ENCODE results near the gene LRRC56. TPM values are rescaled to one million over a fixed set of nuclear protein-coding genes. Genes with fewer than 3 reads are reported as not detected.

LRRC56 gene
- total and polyA plus RNA-seq, 9 of the 15 experiments (the other 6 are each of a cell fraction or from before 2014, with no cell fraction given) = 0.03 to 4.5 (median 1.0) TPM; not detected in 1

DNA sequence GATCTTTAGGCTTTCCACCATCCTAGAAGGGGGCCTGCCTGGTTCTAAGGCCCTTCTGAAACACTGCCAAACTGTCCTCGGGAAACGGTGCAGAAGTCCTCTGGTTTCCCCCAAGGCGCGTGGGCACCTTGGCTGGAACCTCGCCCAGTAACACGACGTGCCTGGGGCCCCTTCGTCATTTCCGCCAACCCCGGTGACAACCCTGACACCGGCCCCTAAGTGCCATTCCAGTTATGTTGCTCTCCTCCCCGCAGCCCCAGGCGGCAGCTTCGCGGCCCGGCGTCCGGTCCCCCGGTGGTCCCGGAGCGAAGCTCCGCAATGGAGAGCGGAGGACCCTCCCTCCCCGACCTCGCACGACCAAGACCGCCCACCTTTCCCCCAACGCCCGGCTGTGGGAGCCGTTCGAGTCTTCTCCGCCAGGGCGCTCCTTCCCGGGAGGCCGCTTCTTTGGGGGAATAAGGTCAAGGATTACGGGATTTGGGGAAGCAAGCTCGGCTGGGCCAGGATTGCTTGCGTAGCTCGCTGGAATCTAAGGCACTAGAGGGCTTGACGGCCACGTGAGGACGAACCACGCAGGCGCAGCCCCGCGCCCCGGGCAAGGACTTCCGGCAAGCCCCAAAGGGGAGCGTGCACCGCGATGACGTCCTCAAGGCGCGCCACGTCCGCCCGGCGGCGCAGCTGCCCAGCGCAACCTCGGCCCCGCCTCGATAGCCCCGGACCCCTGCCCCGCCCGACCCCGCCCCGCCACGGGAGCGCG lies 30.9 kb upstream of the LRRC56 start (continued):
- TF ChIP-seq, protein P1, sequence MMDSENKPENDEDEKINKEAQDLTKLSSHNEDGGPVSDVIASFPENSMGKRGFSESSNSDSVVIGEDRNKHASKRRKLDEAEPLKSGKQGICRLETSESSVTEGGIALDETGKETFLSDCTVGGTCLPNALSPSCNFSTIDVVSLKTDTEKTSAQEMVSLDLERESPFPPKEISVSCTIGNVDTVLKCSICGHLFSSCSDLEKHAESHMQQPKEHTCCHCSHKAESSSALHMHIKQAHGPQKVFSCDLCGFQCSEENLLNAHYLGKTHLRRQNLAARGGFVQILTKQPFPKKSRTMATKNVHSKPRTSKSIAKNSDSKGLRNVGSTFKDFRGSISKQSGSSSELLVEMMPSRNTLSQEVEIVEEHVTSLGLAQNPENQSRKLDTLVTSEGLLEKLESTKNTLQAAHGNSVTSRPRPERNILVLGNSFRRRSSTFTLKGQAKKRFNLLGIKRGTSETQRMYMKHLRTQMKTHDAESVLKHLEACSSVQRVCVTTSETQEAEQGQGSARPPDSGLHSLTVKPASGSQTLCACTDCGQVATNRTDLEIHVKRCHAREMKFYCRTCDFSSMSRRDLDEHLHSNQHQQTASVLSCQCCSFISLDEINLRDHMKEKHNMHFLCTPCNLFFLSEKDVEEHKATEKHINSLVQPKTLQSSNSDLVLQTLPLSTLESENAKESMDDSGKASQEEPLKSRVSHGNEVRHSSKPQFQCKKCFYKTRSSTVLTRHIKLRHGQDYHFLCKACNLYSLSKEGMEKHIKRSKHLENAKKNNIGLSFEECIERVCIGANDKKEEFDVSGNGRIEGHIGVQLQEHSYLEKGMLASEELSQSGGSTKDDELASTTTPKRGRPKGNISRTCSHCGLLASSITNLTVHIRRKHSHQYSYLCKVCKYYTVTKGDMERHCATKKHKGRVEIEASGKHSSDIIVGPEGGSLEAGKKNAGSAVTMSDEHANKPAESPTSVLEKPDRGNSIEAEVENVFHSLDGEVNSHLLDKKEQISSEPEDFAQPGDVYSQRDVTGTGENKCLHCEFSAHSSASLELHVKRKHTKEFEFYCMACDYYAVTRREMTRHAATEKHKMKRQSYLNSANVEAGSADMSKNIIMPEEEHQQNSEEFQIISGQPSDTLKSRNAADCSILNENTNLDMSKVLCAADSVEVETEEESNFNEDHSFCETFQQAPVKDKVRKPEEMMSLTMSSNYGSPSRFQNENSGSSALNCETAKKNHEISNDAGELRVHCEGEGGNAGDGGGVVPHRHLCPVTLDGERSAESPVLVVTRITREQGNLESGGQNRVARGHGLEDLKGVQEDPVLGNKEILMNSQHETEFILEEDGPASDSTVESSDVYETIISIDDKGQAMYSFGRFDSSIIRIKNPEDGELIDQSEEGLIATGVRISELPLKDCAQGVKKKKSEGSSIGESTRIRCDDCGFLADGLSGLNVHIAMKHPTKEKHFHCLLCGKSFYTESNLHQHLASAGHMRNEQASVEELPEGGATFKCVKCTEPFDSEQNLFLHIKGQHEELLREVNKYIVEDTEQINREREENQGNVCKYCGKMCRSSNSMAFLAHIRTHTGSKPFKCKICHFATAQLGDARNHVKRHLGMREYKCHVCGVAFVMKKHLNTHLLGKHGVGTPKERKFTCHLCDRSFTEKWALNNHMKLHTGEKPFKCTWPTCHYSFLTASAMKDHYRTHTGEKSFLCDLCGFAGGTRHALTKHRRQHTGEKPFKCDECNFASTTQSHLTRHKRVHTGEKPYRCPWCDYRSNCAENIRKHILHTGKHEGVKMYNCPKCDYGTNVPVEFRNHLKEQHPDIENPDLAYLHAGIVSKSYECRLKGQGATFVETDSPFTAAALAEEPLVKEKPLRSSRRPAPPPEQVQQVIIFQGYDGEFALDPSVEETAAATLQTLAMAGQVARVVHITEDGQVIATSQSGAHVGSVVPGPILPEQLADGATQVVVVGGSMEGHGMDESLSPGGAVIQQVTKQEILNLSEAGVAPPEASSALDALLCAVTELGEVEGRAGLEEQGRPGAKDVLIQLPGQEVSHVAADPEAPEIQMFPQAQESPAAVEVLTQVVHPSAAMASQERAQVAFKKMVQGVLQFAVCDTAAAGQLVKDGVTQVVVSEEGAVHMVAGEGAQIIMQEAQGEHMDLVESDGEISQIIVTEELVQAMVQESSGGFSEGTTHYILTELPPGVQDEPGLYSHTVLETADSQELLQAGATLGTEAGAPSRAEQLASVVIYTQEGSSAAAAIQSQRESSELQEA (IDR thresholded peaks at IDR 0.05; ENCODE audit: low read depth) = no peak
- TF ChIP-seq, protein P2, sequence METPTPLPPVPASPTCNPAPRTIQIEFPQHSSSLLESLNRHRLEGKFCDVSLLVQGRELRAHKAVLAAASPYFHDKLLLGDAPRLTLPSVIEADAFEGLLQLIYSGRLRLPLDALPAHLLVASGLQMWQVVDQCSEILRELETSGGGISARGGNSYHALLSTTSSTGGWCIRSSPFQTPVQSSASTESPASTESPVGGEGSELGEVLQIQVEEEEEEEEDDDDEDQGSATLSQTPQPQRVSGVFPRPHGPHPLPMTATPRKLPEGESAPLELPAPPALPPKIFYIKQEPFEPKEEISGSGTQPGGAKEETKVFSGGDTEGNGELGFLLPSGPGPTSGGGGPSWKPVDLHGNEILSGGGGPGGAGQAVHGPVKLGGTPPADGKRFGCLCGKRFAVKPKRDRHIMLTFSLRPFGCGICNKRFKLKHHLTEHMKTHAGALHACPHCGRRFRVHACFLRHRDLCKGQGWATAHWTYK (CRISPR knock-in tag; IDR thresholded peaks at IDR 0.05) = peak; percentile 72; the same call in 1 of the 2 replicates
- TF ChIP-seq, protein P3, sequence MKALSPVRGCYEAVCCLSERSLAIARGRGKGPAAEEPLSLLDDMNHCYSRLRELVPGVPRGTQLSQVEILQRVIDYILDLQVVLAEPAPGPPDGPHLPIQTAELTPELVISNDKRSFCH (CRISPR knock-in tag; IDR thresholded peaks at IDR 0.05) = no peak
- TF ChIP-seq, protein P3 (tag; IDR thresholded peaks at IDR 0.05) = 0 out of 2 replicates have a peak, but pooled peaks have one; percentile 51
- TF ChIP-seq CREM (IDR thresholded peaks at IDR 0.05; ENCODE audit: low read depth) (peak; percentile 99), ZC3H8 (IDR thresholded peaks at IDR 0.05) (no peak), ZNF445 (CRISPR knock-in tag; IDR thresholded peaks at IDR 0.05; ENCODE audit: low read depth) (0 out of 2 replicates have a peak, but pooled peaks have one; percentile 8), ETV1 (tag; conservative IDR thresholded peaks at IDR 0.05; ENCODE audit: low read depth) (0 out of 2 replicates have a peak, but pooled peaks have one; percentile 26), HNRNPLL (IDR thresholded peaks at IDR 0.05; ENCODE audit: low read depth, low read length, poor library complexity, severe bottlenecking) (peak; percentile 36), DACH1 (IDR thresholded peaks at IDR 0.05; ENCODE audit: partially characterized antibody) (peak; percentile 1), RUNX1 (IDR thresholded peaks at IDR 0.05; ENCODE audit: low read depth) (no peak), ZC3H4 (CRISPR knock-in tag; IDR thresholded peaks at IDR 0.05; ENCODE audit: borderline replicate concordance) (no peak), JUN (IDR thresholded peaks at IDR 0.05; ENCODE audit: borderline replicate concordance, low read depth, low read length) (no peak), JUN (CRISPR knock-in tag; IDR thresholded peaks at IDR 0.05; ENCODE audit: borderline replicate concordance) (peak; percentile 31; the same call in 1 of the 2 replicates), TEAD2 (tag; IDR thresholded peaks at IDR 0.05) (no peak), SMAD1 (IDR thresholded peaks at IDR 0.05; ENCODE audit: low read depth, low read length, partially characterized antibody) (peak; percentile 30), KDM5B (IDR thresholded peaks at IDR 0.05; ENCODE audit: insufficient replicate concordance, low read depth, low read length) (no peak), FOSL1 (tag; conservative IDR thresholded peaks at IDR 0.05) (no peak), ZNF561 (CRISPR knock-in tag; conservative IDR thresholded peaks at IDR 0.05) (no peak)
